GM19467 (cell line): Measurements from ENCODE around the gene PHETA1.
"Not testable (repeated sequence)": the region's sequence is repeated elsewhere in the genome, so short reads cannot be mapped to it uniquely, and the experiment has no call there.

ENCODE experiments used
- ATAC-seq: cut with Tn5 transposase; IDR thresholded peaks from one replicate; pipeline ENCODE4 v1.9.1; 2021; ENCODE audit warnings: mild to moderate bottlenecking, moderate library complexity; ENCODE audit not compliant: unreplicated experiment

PHETA1 gene

GRCh38 chr12:111373231-111373630 lies 4.3 kb upstream of the PHETA1 start:
- ATAC-seq, result not testable (repeated sequence)

- no peak for ATAC-seq
Measured at GRCh38 chr12:111369496-111370220, 763 bp upstream of the PHETA1 start.

- ATAC-seq, result no peak
Measured at GRCh38 chr12:111368291-111368787, 556 bp downstream of the PHETA1 start.

- no peak for ATAC-seq
Measured at GRCh38 chr12:111367661-111368221, 1.2 kb downstream of the PHETA1 start.

GRCh38 chr12:111366583-111366982 lies 2.3 kb downstream of the PHETA1 start:
- no peak for ATAC-seq

- no peak for ATAC-seq
Measured at GRCh38 chr12:111366075-111366474, 2.8 kb downstream of the PHETA1 start.

- no peak for ATAC-seq
Measured at GRCh38 chr12:111363578-111363977, 5.3 kb downstream of the PHETA1 start.

- ATAC-seq, result no peak
Measured at GRCh38 chr12:111362687-111363475, 6.0 kb downstream of the PHETA1 start.

- ATAC-seq, result no peak
Measured at GRCh38 chr12:111361717-111362576, 6.9 kb downstream of the PHETA1 start.

- ATAC-seq, result no peak
Measured at GRCh38 chr12:111361073-111361716, 7.7 kb downstream of the PHETA1 start.

GRCh38 chr12:111360325-111360930 lies 8.5 kb downstream of the PHETA1 start:
- ATAC-seq, result no peak

- no peak for ATAC-seq
Measured at GRCh38 chr12:111359914-111360276, 9.0 kb downstream of the PHETA1 start.

GRCh38 chr12:111359231-111359913 lies 9.5 kb downstream of the PHETA1 start:
- no peak for ATAC-seq

- no peak for ATAC-seq
Measured at GRCh38 chr12:111355201-111355925, 13.5 kb downstream of the PHETA1 start.

GRCh38 chr12:111354511-111354910 lies 14.4 kb downstream of the PHETA1 start:
- no peak for ATAC-seq

- no peak for ATAC-seq
Measured at GRCh38 chr12:111353603-111354295, 15.1 kb downstream of the PHETA1 start.

- ATAC-seq, result no peak
Measured at GRCh38 chr12:111353026-111353425, 15.9 kb downstream of the PHETA1 start.
